ENCODE measurements around the gene PHACTR1.

DNA sequence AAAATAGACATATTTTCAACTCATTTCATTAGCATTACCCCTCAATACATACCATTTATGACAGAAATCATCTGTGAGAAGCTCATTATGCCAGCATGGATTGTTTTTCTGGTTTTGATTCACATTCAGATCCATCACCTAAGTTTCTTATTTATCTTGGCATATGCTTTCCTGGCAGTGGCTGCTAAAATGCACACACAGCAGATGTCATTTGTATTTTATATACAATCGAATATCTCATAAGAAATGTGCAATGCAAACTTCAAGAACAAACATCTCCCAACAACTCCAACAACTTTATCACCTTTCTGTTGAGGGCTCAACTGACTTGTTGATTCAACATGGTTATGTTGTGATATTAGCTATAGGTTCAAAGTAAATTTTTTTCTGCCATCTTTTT is 208.3 kb downstream of the PHACTR1 start:
- TF ChIP-seq, protein P1, sequence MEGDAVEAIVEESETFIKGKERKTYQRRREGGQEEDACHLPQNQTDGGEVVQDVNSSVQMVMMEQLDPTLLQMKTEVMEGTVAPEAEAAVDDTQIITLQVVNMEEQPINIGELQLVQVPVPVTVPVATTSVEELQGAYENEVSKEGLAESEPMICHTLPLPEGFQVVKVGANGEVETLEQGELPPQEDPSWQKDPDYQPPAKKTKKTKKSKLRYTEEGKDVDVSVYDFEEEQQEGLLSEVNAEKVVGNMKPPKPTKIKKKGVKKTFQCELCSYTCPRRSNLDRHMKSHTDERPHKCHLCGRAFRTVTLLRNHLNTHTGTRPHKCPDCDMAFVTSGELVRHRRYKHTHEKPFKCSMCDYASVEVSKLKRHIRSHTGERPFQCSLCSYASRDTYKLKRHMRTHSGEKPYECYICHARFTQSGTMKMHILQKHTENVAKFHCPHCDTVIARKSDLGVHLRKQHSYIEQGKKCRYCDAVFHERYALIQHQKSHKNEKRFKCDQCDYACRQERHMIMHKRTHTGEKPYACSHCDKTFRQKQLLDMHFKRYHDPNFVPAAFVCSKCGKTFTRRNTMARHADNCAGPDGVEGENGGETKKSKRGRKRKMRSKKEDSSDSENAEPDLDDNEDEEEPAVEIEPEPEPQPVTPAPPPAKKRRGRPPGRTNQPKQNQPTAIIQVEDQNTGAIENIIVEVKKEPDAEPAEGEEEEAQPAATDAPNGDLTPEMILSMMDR (conservative IDR thresholded peaks at IDR 0.05; ENCODE audit: low read depth, low read length) = no peak
- TF ChIP-seq EZH2 (IDR thresholded peaks at IDR 0.05; ENCODE audit: low read length, unreplicated experiment) = no peak
- no peak for TF ChIP-seq EZH2phosphoT487 (IDR thresholded peaks at IDR 0.05; ENCODE audit: borderline replicate concordance, low read length)

Measured in PC-3 (cell line).